ENCODE measurements around the gene SEC24A.
A peak's percentile ranks its signal among the peaks of the same experiment; 100 is the strongest.
"Not testable (repeated sequence)": the region's sequence is repeated elsewhere in the genome, so short reads cannot be mapped to it uniquely, and the experiment has no call there.

Gene SEC24A

GRCh38 chr5:134692722-134693121, 44.1 kb downstream of the SEC24A start:
- no peak for DNase-seq (ENCODE audit: low read depth)

GRCh38 chr5:134708301-134708700, 59.7 kb downstream of the SEC24A start:
- H3K4me3 ChIP-seq (ENCODE audit: low read length), result no peak overlapping the region
- TF ChIP-seq CTCF (conservative IDR thresholded peaks at IDR 0.05; ENCODE audit: low read length), result no peak
- peak; percentile 33 for DNase-seq (ENCODE audit: low read depth)

More at GRCh38 chr5:134692722-134693121, 44.1 kb downstream of the SEC24A start:
- H3K4me3 ChIP-seq (ENCODE audit: low read length), result no peak overlapping the region
- TF ChIP-seq CTCF (conservative IDR thresholded peaks at IDR 0.05; ENCODE audit: low read length), result no peak

- no peak overlapping the region for H3K4me3 ChIP-seq (ENCODE audit: low read length)
- DNase-seq (ENCODE audit: low read depth), result no peak
- no peak for TF ChIP-seq CTCF (conservative IDR thresholded peaks at IDR 0.05; ENCODE audit: low read length)
These were observed 65.5 kb downstream of the SEC24A start for GRCh38 chr5:134714120-134714519.

GRCh38 chr5:134714541-134714940, 66.0 kb downstream of the SEC24A start:
- DNase-seq (ENCODE audit: low read depth), result no peak
- H3K4me3 ChIP-seq (ENCODE audit: low read length), result no peak overlapping the region
- no peak for TF ChIP-seq CTCF (conservative IDR thresholded peaks at IDR 0.05; ENCODE audit: low read length)

- H3K4me3 ChIP-seq (ENCODE audit: low read length); DNase-seq (ENCODE audit: low read depth): not testable (repeated sequence)
These were observed 66.9 kb downstream of the SEC24A start for GRCh38 chr5:134715466-134715865.

GRCh38 chr5:134724872-134725271, 76.3 kb downstream of the SEC24A start:
- TF ChIP-seq CTCF (conservative IDR thresholded peaks at IDR 0.05; ENCODE audit: low read length), result no peak
- H3K4me3 ChIP-seq (ENCODE audit: low read length), result no peak overlapping the region
- no peak for DNase-seq (ENCODE audit: low read depth)

- no peak for DNase-seq (ENCODE audit: low read depth)
- H3K4me3 ChIP-seq (ENCODE audit: low read length), result no peak overlapping the region
- no peak for TF ChIP-seq CTCF (conservative IDR thresholded peaks at IDR 0.05; ENCODE audit: low read length)
These were observed 84.2 kb downstream of the SEC24A start for GRCh38 chr5:134732819-134733218.

- no peak for DNase-seq (ENCODE audit: low read depth)
- no peak overlapping the region for H3K4me3 ChIP-seq (ENCODE audit: low read length)
- TF ChIP-seq CTCF (conservative IDR thresholded peaks at IDR 0.05; ENCODE audit: low read length), result no peak
These were observed 86.7 kb downstream of the SEC24A start for GRCh38 chr5:134735243-134735642.
